ENCODE data around the gene VKORC1.

The VKORC1 gene

GRCh38 chr16:31061813-31062440 is 32.7 kb downstream of the VKORC1 start:
- DNase-seq = no peak

GRCh38 chr16:31061126-31061812 is 33.3 kb downstream of the VKORC1 start:
- DNase-seq = no peak

GRCh38 chr16:31055613-31056012 is 39.0 kb downstream of the VKORC1 start:
- DNase-seq = no peak

GRCh38 chr16:31052114-31052513 is 42.5 kb downstream of the VKORC1 start:
- DNase-seq = no peak

- no peak for DNase-seq
These were observed 44.1 kb downstream of the VKORC1 start for GRCh38 chr16:31050280-31051030.

- no peak for DNase-seq
These were observed 50.6 kb downstream of the VKORC1 start for GRCh38 chr16:31043898-31044481.

GRCh38 chr16:31043352-31043751 is 51.2 kb downstream of the VKORC1 start:
- no peak for DNase-seq

- no peak for DNase-seq
These were observed 51.7 kb downstream of the VKORC1 start for GRCh38 chr16:31042866-31043265.

Data from 8988T (cell line).